Urinary bladder (tissue), 4 donors: ENCODE data around the gene KCTD11. TPM values are rescaled to one million over a fixed set of nuclear protein-coding genes. Genes with fewer than 3 reads are reported as not detected.

ENCODE experiments used
- DNase-seq: peaks from one replicate; pipeline ENCODE4 v3.0.0-alpha.2; 2015; ENCODE audit errors: extremely low spot score
- H3K27ac ChIP-seq: one replicate; pipeline ENCODE4 v1.5.1; 2013; ENCODE audit warnings: low read depth, mild to moderate bottlenecking, moderate library complexity
- H3K36me3 ChIP-seq: one replicate; pipeline ENCODE4 v1.6.1; 2013; ENCODE audit warnings: mild to moderate bottlenecking, moderate library complexity; ENCODE audit not compliant: insufficient read depth
- H3K4me1 ChIP-seq: one replicate; pipeline ENCODE4 v1.6.1; 2013; ENCODE audit warnings: mild to moderate bottlenecking, moderate library complexity; ENCODE audit not compliant: insufficient read depth
- H3K4me3 ChIP-seq: one replicate; pipeline ENCODE4 v1.5.1; 2013; ENCODE audit warnings: low read depth, low read length
- WGBS: extraction: QIAGEN DNeasy Blood & Tissue Kit; methylation state at CpG from one replicate; pipeline ENCODE4 v1.1.7; 2013; 5-methylcytosine and 5-hydroxymethylcytosine counted together
- polyA plus RNA-seq: library from polyadenylated mRNA; stranded (reverse); fragments of 200-250 nt; gene quantifications from one replicate; pipeline ENCODE4 v1.2.3, GENCODE V29; 2013
- total RNA-seq: library from RNA; depleted of rRNA; stranded (reverse); fragments of >200 nt; gene quantifications from one replicate; pipeline ENCODE4 v1.2.3, GENCODE V29; 2014
- donor health status: healthy with polysubstance abuse.
- donor health status: healthy.

Gene KCTD11
- total RNA-seq (3.9 TPM), polyA plus RNA-seq (19.3 TPM)

DNA sequence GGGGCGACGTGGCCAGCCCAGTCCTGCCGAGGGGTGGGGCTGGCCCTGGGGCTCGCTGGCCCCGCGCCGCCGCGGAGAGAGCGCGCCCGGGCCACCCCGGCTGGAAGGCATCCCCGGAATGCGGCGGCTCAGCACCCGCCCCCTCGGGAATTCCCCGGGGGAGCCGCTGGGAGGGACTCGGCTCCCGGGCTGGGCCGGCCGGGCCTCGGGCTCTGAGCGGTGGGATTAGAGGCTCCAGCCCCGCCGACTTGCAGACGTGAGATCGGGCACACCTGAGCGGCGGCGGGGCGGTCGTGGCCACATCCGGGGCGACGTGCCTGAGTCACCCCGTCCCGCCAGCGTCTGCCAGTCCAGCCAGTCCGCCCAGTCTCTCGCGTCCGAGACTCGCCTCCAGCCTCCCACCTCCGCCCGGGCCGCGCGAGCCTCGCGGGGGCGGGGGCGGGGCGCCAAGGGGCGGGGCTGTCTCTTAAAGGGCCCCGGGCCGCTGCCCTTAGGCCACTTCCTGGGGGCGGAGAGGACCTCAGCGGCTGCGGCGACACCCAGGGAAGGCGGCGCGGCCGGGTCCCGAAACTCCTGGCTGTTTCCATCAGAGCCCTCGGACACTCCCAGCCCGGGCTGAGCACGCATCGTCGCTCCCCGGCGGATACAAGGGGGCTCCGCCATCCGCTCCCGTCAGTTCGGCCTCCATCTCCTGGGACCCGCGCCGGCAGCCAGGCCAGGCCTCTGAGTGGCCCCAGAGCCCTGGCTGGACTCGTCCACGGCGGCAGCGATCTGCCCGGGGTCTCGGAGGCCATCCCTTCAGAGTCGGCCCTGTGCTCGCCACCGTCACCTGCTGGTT is at the start of gene KCTD11:
KCTD11 (plus strand) TSS at position 498 of the 838 bp plus-strand sequence.
- peak within 1 kb of the TSS; percentile 75 for H3K4me3 ChIP-seq
- H3K27ac ChIP-seq = peak within 1 kb of the TSS; percentile 98
- H3K4me1 ChIP-seq = peaks cover 2% of the 10 kb centered on the region
- under 1% methylated on average over 91 of the region's 91 CpGs for WGBS
- peak; percentile 60 for DNase-seq
- H3K36me3 ChIP-seq = no peaks in the 10 kb centered on the region

GRCh38 chr17:7304179-7304578 is 47.8 kb upstream of the KCTD11 start:
- H3K4me1 ChIP-seq = no peaks in the 10 kb centered on the region
- no peak overlapping the region for H3K27ac ChIP-seq
- no peak for DNase-seq
- no peak overlapping the region for H3K4me3 ChIP-seq
- no peaks in the 10 kb centered on the region for H3K36me3 ChIP-seq
- WGBS = 96% methylated on average over 7 of the region's 7 CpGs

GRCh38 chr17:7306911-7307685 is 44.9 kb upstream of the KCTD11 start, which contains the start of gene EIF5A:
Gene EIF5A (plus strand): TSS chr17:7307628. CDS start chr17:7309636, 2,008 bp downstream.
- Histone ChIP-seq H3K27ac (peak within 1 kb of the TSS; percentile 98), H3K4me1 (no peaks in the 10 kb centered on the region), H3K36me3 (peaks cover 6% of the 10 kb centered on the region), H3K4me3 (peak within 1 kb of the TSS; percentile 93)
- peak; percentile 100 for DNase-seq
- under 1% methylated on average over 64 of the region's 64 CpGs for WGBS

- WGBS = under 1% methylated on average over 103 of the region's 104 CpGs
- Histone ChIP-seq H3K36me3 (peaks cover 6% of the 10 kb centered on the region), H3K4me3 (peak overlapping the region; percentile 93), H3K27ac (peak overlapping the region; percentile 98), H3K4me1 (no peaks in the 10 kb centered on the region)
- DNase-seq = no peak
Measured at GRCh38 chr17:7307686-7308624, 44.0 kb upstream of the KCTD11 start.

GRCh38 chr17:7308625-7309433 is 43.1 kb upstream of the KCTD11 start:
- H3K36me3 ChIP-seq = peaks cover 6% of the 10 kb centered on the region
- under 1% methylated on average over 14 of the region's 14 CpGs for WGBS
- H3K4me3 ChIP-seq = peak overlapping the region; percentile 93
- H3K27ac ChIP-seq = peak overlapping the region; percentile 98
- H3K4me1 ChIP-seq = no peaks in the 10 kb centered on the region
- peak; percentile 62 for DNase-seq

DNA sequence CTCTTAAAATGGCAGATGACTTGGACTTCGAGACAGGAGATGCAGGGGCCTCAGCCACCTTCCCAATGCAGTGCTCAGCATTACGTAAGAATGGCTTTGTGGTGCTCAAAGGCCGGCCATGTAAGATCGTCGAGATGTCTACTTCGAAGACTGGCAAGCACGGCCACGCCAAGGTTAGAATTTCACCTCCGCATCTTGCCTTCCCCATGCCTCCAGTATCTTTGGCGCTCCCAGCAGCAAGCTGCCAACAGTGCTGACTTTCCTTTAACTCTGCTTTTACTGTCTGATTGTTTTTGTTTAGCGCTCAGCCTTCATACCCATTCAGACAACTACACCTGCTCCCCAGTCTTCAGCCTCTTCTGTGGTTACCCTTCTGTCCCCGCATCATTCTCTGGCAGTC is 42.3 kb upstream of the KCTD11 start:
- WGBS = 90% methylated on average over 12 of the region's 12 CpGs
- H3K36me3 ChIP-seq = peaks cover 6% of the 10 kb centered on the region
- DNase-seq = no peak
- no peaks in the 10 kb centered on the region for H3K4me1 ChIP-seq
- no peak overlapping the region for H3K4me3 ChIP-seq
- H3K27ac ChIP-seq = no peak overlapping the region

GRCh38 chr17:7311110-7311705 is 40.8 kb upstream of the KCTD11 start:
- Histone ChIP-seq H3K4me3 (no peak overlapping the region), H3K4me1 (no peaks in the 10 kb centered on the region), H3K36me3 (peaks cover 6% of the 10 kb centered on the region), H3K27ac (no peak overlapping the region)
- 82% methylated on average over 7 of the region's 7 CpGs for WGBS
- no peak for DNase-seq

- no peaks in the 10 kb centered on the region for H3K4me1 ChIP-seq
- no peak overlapping the region for H3K4me3 ChIP-seq
- no peak overlapping the region for H3K27ac ChIP-seq
- 68% methylated on average over 7 of the region's 7 CpGs for WGBS
- H3K36me3 ChIP-seq = peaks cover 9% of the 10 kb centered on the region
- no peak for DNase-seq
Measured at GRCh38 chr17:7312432-7313087, 39.4 kb upstream of the KCTD11 start.

- 88% methylated on average over 7 of the region's 7 CpGs for WGBS
- DNase-seq = no peak
- H3K36me3 ChIP-seq = peaks cover 9% of the 10 kb centered on the region
- H3K4me3 ChIP-seq = no peak overlapping the region
- no peak overlapping the region for H3K27ac ChIP-seq
- no peaks in the 10 kb centered on the region for H3K4me1 ChIP-seq
Measured at GRCh38 chr17:7313088-7313889, 38.7 kb upstream of the KCTD11 start.

- Histone ChIP-seq H3K27ac (peak overlapping the region; percentile 95), H3K4me3 (peak overlapping the region; percentile 92), H3K36me3 (peaks cover 11% of the 10 kb centered on the region), H3K4me1 (no peaks in the 10 kb centered on the region)
- whole genome bisulfite sequencing = 48% methylated on average over 9 of the region's 9 CpGs
- no peak for DNase-seq
Measured at GRCh38 chr17:7313890-7314718, 37.9 kb upstream of the KCTD11 start.
